Measurements from ENCODE around the gene ASCL4.

The ASCL4 gene

GRCh38 chr12:107807471-107808150, 33.1 kb downstream of the ASCL4 start:
- H3K4me1 ChIP-seq (ENCODE audit: control insufficient read depth, insufficient read depth, low read length), result no peaks in the 10 kb centered on the region
- no peaks in the 10 kb centered on the region for H3K27me3 ChIP-seq (ENCODE audit: control insufficient read depth, insufficient read depth, low read length)
- no peak overlapping the region for H3K9ac ChIP-seq (ENCODE audit: low read depth, low read length)
- no peaks in the 10 kb centered on the region for H3K9me3 ChIP-seq (replicated peaks; ENCODE audit: low read length)
- H3K36me3 ChIP-seq (ENCODE audit: insufficient read depth, low read length), result no peaks in the 10 kb centered on the region
- no peak overlapping the region for H3K4me3 ChIP-seq (ENCODE audit: low read length)
- no peak overlapping the region for H3K4me2 ChIP-seq (ENCODE audit: low read length)

- Histone ChIP-seq H3K4me2 (ENCODE audit: low read length) (no peak overlapping the region), H3K9ac (ENCODE audit: low read depth, low read length) (no peak overlapping the region), H3K4me1 (ENCODE audit: control insufficient read depth, insufficient read depth, low read length) (no peaks in the 10 kb centered on the region), H3K36me3 (ENCODE audit: insufficient read depth, low read length) (no peaks in the 10 kb centered on the region), H3K4me3 (ENCODE audit: low read length) (no peak overlapping the region), H3K27me3 (ENCODE audit: control insufficient read depth, insufficient read depth, low read length) (no peaks in the 10 kb centered on the region), H3K9me3 (replicated peaks; ENCODE audit: low read length) (no peaks in the 10 kb centered on the region)
These were observed 42.7 kb downstream of the ASCL4 start for GRCh38 chr12:107817250-107817649.

- H3K36me3 ChIP-seq (ENCODE audit: insufficient read depth, low read length), result no peaks in the 10 kb centered on the region
- H3K27me3 ChIP-seq (ENCODE audit: control insufficient read depth, insufficient read depth, low read length), result no peaks in the 10 kb centered on the region
- no peaks in the 10 kb centered on the region for H3K4me1 ChIP-seq (ENCODE audit: control insufficient read depth, insufficient read depth, low read length)
- H3K9ac ChIP-seq (ENCODE audit: low read depth, low read length), result no peak overlapping the region
- H3K9me3 ChIP-seq (replicated peaks; ENCODE audit: low read length), result no peaks in the 10 kb centered on the region
- no peak overlapping the region for H3K4me2 ChIP-seq (ENCODE audit: low read length)
- H3K4me3 ChIP-seq (ENCODE audit: low read length), result no peak overlapping the region
These were observed 44.5 kb downstream of the ASCL4 start for GRCh38 chr12:107818984-107819383.

GRCh38 chr12:107822356-107822755, 47.9 kb downstream of the ASCL4 start:
- Histone ChIP-seq H3K4me2 (ENCODE audit: low read length) (no peak overlapping the region), H3K9me3 (replicated peaks; ENCODE audit: low read length) (no peaks in the 10 kb centered on the region)

More at GRCh38 chr12:107822356-107822755, 47.9 kb downstream of the ASCL4 start:
- Histone ChIP-seq H3K4me1 (ENCODE audit: control insufficient read depth, insufficient read depth, low read length) (no peaks in the 10 kb centered on the region), H3K27me3 (ENCODE audit: control insufficient read depth, insufficient read depth, low read length) (no peaks in the 10 kb centered on the region), H3K36me3 (ENCODE audit: insufficient read depth, low read length) (no peaks in the 10 kb centered on the region), H3K4me3 (ENCODE audit: low read length) (no peak overlapping the region), H3K9ac (ENCODE audit: low read depth, low read length) (no peak overlapping the region)

All from skeletal muscle satellite cell (primary cell).